ENCODE measurements around the gene AP3M1. TPM values are rescaled to one million over a fixed set of nuclear protein-coding genes. Genes with fewer than 3 reads are reported as not detected.

AP3M1 gene
- total and polyA plus RNA-seq, 8 donors = 37.5 to 56.4 (median 53.8) TPM

GRCh38 chr10:74099836-74100235 is 50.8 kb downstream of the AP3M1 start:
- Histone ChIP-seq H3K27me3 (no peaks in the 10 kb centered on the region), H3K4me3 (no peak overlapping the region), H3K36me3 (peaks cover 0 to 100% of the 10 kb centered on the region in 2 donors), H3K9me3 (no peaks in the 10 kb centered on the region), H3K27ac (no peak overlapping the region), H3K4me1 (no peaks in the 10 kb centered on the region)
- ATAC-seq = no peak
- intact Hi-C loops (cut with DNase I) = no loop called here
- no peak for DNase-seq
- TF ChIP-seq, protein P1, sequence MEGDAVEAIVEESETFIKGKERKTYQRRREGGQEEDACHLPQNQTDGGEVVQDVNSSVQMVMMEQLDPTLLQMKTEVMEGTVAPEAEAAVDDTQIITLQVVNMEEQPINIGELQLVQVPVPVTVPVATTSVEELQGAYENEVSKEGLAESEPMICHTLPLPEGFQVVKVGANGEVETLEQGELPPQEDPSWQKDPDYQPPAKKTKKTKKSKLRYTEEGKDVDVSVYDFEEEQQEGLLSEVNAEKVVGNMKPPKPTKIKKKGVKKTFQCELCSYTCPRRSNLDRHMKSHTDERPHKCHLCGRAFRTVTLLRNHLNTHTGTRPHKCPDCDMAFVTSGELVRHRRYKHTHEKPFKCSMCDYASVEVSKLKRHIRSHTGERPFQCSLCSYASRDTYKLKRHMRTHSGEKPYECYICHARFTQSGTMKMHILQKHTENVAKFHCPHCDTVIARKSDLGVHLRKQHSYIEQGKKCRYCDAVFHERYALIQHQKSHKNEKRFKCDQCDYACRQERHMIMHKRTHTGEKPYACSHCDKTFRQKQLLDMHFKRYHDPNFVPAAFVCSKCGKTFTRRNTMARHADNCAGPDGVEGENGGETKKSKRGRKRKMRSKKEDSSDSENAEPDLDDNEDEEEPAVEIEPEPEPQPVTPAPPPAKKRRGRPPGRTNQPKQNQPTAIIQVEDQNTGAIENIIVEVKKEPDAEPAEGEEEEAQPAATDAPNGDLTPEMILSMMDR (IDR thresholded peaks at IDR 0.05) = no peak

DNA sequence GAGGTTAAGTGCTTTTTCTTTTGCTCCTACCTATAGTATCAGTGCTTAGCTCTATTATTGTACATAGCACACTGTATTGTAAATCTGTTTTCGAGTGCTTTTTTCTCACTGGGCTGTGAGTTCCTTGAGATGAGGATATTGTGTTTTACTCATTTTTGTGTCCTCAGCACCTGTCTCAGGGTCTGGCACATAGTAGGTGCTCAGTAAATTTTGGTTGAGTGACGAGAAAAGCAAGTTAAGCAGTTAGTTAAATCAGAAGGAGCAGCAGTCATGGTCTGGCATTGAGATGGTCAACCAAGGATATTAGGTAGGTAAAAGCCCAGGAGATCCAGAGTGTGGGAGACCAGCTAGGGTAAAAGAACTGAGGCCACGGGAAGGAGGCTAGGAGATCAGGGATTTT is 51.2 kb downstream of the AP3M1 start:
- TF ChIP-seq, protein P1 (IDR thresholded peaks at IDR 0.05) = no peak
- ATAC-seq = no peak

DNA sequence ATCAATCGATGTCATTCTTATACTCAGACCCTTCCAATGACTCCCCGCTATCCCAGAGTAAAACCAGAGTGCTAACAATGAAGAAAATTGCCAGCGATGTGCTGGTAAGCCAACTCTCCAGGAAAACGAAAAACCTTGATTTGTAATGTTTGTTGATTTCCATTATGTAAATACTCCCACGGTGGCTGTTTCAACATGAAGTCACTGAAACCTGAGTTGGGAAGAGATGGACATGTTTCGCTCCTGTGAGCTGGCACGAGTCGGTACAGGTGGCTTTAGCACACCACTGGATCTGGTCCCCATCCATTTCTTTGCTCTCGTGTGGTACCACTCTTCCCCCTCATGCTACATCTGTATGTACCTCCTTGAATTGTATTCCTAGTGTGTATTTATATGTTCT is 52.9 kb downstream of the AP3M1 start:
- no peaks in the 10 kb centered on the region for H3K4me1 ChIP-seq
- ATAC-seq (no peak), DNase-seq (no peak)
- intact Hi-C loops (cut with DNase I) = no loop called here
- TF ChIP-seq, protein P1 (IDR thresholded peaks at IDR 0.05) = no peak
- H3K27ac ChIP-seq = no peak overlapping the region
- peaks cover 0 to 100% of the 10 kb centered on the region in 2 donors for H3K36me3 ChIP-seq
- no peak overlapping the region for H3K4me3 ChIP-seq
- no peaks in the 10 kb centered on the region for H3K27me3 ChIP-seq
- H3K9me3 ChIP-seq = no peaks in the 10 kb centered on the region

More for the DNA sequence above, 51.2 kb downstream of the AP3M1 start:
- Histone ChIP-seq H3K4me1 (no peaks in the 10 kb centered on the region), H3K27me3 (no peaks in the 10 kb centered on the region), H3K4me3 (no peak overlapping the region), H3K27ac (no peak overlapping the region), H3K9me3 (no peaks in the 10 kb centered on the region), H3K36me3 (peaks cover 0 to 100% of the 10 kb centered on the region in 2 donors)
- intact Hi-C loops (cut with DNase I) = no loop called here
- DNase-seq = no peak

DNA sequence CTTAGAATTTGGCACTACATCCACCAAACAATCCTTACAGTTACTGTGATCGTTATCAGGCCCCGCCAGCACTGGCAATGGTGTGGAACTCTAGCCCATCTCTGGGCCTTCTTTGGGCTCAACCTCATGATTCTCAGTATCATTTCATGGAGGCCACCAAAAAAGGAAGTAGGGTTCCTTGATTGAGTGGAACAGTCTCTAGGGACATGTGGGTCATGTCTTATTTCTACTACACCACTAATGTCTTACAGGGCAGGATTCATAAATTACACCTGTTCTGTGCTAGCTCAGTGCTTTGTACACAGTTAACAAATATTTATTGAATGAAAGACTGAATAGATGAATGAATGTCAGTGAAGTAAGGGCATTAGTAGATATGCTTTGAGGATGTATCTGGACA is 53.9 kb downstream of the AP3M1 start:
- TF ChIP-seq, protein P1 (IDR thresholded peaks at IDR 0.05) = no peak
- no peak for ATAC-seq
- intact Hi-C loops (cut with DNase I) = no loop called here

GRCh38 chr10:74094231-74094630 is 56.4 kb downstream of the AP3M1 start:
- H3K4me3 ChIP-seq = no peak overlapping the region
- no peaks in the 10 kb centered on the region for H3K4me1 ChIP-seq
- intact Hi-C loops (cut with DNase I) = no loop called here
- DNase-seq (no peak), ATAC-seq (no peak)
- TF ChIP-seq, protein P1 (IDR thresholded peaks at IDR 0.05) = no peak
- H3K27me3 ChIP-seq = no peaks in the 10 kb centered on the region
- H3K27ac ChIP-seq = no peak overlapping the region
- H3K36me3 ChIP-seq = peaks cover 0 to 100% of the 10 kb centered on the region in 2 donors
- H3K9me3 ChIP-seq = no peaks in the 10 kb centered on the region

More for the DNA sequence above, 53.9 kb downstream of the AP3M1 start:
- H3K9me3 ChIP-seq = no peaks in the 10 kb centered on the region
- no peak for DNase-seq
- peaks cover 0 to 100% of the 10 kb centered on the region in 2 donors for H3K36me3 ChIP-seq
- H3K27me3 ChIP-seq = no peaks in the 10 kb centered on the region
- H3K4me1 ChIP-seq = no peaks in the 10 kb centered on the region
- no peak overlapping the region for H3K27ac ChIP-seq
- H3K4me3 ChIP-seq = no peak overlapping the region
